NK-92 treated with Interleukin-12 subunit alpha and Interleukin-12 subunit beta, amount 100 ng/mL, for 24 hours (cell line): ENCODE measurements around the gene OGFRL1.
"Not testable (repeated sequence)": the region's sequence is repeated elsewhere in the genome, so short reads cannot be mapped to it uniquely, and the experiment has no call there.

Source experiments
- DNase-seq: peaks from one replicate; lab custom pipeline; 2025; lab: John Stamatoyannopoulos, UW

OGFRL1 gene

DNA sequence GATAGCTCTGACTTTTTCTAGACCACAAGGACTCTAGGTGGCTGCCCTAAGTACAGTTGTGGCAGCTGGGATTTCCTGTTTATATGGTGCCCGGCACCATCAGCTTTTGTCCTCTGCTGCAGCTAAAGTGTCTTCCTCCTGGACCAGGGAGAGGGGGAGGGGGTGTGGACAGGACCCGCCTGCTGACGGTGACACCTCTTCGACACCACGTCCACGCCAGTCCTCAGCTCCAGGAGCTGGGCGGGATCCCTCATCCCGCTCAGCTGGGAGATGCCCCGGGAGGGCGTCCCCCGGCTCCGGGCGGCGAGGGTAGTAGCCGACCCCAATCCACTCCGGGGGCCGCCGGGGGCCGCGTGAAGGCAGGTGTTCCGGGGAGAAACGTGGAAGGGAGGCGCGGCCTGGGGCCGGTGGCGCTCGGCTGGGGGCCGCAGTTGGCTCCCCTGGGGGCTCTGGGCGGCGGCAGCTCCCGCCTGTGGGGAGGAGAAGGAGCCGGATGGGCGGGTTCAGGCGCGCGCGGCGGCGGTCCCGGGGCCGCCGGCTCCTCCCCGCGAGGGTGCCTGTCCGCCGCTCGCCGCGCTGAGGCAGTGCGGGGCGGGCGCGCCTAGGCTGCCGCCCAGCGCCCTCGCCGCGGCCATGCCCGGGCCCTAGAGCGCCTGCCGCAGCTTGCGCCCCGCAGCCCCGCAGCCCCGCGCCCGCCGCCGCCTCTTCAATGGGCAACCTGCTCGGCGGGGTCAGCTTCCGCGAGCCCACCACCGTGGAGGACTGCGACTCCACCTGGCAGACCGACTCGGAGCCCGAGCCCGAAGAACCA lies at the start of gene OGFRL1:
OGFRL1 (plus strand) TSS at position 584 of the 811 bp plus-strand sequence; CDS start at position 710, 126 bp downstream.
- peak; percentile 69 for DNase-seq

DNA sequence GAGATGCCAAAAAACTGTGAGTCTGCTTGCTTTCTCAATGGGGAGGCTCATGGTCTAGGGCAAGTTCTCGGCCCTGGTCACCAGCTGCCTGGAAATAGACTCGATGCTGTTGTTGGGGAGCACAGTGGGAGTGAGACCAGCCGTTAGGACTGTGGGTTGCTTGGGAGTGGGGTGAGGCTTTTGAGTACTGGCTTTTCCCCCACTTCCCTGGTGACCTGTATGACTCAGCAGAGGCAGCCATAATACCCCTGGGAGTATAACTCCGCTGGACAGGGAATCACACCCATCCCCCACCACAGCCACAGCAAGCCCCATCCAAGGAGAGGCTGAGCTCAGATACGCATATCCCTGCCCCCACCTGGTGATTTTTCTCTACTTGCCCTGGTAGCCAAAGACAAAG lies 48.9 kb upstream of the OGFRL1 start:
- DNase-seq: no peak

DNA sequence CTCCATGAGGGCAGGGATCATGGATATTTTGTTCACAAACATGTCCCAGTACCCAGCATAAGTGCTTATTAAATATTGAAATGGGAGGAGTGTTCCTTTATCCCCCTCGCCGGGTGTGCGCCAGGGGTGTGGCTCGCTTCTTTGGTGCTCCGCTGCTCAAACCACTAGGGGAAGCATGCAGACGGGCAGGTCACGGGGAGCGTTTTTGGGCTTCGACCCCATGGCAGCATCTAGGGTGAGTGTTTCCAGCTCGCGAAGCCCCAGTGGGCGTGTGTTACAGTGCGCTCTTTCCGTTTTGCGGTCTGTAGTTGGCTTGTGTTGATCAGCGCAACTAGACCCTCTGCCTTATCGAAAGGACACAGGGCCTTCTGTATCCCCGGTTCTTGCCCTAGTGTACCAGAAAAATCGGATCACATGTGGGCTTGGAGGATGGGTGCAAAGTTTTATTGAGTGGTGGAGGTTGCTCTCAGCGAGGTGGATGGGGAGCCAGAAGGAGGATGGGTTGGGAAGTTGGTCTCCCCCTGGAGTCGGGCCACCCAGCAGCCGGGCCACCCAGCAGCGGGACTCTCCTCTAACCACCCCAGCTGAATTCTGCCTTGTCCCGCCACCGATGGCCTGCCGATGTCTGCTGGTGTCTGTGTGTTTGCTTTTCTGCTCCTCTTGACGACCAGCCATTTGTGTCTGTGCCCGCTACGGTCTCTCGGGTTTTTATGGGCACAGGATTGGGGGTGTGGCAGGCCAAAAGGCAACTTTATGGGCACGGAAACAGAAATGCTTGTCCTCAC lies 43.2 kb upstream of the OGFRL1 start:
- no peak for DNase-seq

DNA sequence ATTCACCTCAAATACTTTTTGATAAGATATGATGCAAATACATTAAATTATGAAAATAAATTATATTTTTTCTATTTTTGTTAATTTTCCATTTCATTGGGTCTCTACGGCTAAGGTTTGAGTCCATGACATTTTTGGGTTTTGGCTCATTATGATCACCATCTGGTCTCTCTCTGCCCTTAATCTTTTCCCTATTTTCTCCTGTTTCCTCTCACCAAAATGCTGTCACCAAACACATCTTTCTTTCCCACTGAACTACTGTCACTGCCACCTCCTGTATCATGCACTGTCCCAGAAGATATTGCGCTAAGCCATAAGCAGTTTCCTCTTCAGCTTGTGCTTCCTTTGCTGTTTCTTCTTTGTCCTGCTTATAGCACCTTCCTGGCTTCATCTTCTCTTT lies 42.0 kb upstream of the OGFRL1 start:
- no peak for DNase-seq

DNA sequence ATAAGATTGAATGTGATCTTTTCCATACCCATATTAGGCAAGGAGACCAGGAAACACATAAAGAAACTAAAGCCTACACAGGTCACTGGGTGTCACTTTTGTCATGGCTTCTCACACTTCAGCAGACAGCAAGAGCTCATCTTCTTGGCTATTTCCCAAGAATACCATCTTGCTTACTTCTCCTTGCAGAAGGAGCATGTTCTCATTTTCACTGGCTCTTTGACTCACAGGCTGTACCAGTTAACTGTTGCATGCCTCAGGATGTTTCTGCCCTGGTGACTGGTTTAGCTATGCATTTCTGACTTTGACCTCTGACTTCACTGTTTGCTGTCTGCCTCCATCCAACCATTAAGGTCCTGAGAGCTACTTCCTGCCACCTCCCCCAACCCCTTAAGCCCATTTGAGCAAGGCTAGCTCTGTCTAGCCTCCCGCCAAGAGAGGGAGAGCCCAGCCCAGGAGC lies 40.3 kb upstream of the OGFRL1 start:
- no peak for DNase-seq

DNA sequence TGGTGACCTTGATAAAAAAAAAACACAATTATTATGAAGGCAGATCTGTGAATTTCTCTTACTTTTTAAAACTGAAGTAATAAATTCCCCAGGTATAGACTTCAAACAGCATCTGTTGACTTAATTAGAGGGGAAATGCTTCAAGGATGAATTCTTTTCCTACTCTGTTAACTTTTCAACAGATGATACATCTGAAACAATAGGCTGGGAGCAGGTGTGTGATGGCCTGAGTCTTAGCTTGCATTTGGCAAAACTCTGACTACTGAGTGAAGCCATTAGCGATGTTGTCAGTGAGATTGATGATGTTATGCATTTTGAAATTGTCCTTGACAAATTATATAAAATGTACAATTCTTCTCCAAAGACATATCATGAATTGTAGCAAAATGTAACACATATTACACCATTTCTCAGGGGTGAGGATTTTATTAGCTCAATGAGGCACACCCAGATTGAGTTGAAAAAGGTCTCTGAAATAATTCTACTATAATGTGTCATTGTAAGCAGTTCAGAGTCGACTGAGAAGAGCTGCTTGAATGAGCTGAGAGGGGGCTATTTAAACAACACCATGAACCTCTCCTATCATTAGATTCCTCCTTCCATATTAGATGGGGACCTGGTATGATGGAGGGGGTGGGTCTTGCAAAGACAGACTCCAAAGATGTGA lies 39.6 kb upstream of the OGFRL1 start:
- no peak for DNase-seq

DNA sequence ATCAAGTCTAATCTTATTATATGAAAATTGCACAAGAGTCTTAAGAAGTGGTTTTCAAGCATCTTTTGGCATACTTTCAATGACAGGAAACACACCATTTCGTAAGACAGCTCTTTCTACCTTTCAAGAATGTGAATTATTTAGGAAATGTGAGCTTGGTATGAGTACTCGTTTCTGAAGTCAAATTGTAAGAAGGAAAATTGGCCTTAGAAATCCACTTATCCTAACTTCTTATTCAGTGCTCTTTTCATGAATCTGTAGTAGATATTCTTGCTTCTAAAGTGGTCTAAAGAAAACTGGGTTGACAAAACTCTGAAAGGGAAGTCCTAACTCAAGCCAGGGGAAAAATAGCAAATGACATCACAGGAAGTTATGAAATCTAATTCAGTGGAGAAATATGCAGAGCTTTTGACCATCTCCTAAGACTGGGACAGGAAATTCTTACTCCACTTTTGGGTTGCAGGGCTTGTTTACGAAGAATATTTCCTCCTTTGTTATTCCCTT lies 38.5 kb upstream of the OGFRL1 start:
- DNase-seq: no peak

DNA sequence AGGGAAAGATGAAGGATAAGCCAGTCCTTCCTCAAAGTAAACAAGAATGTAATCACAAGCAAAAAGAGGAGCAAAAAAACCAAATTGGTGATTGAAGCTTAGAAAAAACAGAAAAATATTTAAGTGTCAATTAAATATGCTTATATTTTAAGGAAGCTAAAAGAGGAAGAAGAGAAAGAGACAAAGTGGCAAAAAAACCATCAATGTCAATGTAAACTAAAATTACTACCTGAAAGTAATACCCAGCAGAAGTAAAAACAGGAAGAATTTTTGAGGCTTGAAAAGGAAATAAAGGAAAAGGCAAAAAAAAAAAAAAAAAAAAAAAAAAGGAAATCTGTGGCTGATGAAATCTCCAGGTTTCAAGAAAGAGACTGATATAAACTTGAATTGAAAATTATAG lies 36.2 kb upstream of the OGFRL1 start:
- DNase-seq: no peak

DNA sequence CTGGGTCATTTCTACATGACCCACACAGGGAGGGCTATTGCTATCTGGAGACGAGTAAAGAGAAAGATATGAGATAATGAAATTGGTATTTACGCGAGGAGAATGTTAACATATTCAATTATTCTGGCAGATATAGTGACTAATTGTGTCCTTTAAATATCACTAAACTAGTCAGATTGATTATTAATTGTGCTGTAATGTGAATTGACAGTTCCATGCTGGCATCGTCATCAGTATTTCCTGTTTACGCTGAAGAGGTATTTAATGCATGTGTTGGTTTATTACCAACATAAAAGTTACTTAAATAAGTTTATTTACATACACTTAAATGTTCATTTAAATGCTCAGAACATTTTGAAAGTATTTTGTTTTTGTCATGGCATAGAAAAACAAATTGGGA lies 35.7 kb upstream of the OGFRL1 start:
- DNase-seq: no peak

DNA sequence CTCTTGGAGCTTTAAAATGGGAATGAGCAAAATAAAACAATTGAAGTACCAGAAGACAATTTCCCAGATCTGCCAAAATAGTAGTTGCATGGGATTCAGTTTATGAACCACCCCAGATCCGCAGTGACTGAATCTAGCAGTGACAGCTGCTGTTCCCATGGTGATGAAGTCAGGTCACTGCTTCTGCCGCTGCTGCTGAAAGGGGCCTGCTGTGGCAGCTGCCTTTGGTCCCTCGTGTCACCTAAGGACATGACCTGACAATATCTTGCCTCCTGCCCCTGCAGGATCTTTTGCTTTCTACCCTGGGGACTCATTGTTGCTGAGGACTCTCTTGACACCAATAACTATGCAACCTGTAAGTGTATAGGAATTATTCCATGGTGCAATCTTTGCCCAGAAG lies 34.3 kb upstream of the OGFRL1 start:
- DNase-seq: no peak

DNA sequence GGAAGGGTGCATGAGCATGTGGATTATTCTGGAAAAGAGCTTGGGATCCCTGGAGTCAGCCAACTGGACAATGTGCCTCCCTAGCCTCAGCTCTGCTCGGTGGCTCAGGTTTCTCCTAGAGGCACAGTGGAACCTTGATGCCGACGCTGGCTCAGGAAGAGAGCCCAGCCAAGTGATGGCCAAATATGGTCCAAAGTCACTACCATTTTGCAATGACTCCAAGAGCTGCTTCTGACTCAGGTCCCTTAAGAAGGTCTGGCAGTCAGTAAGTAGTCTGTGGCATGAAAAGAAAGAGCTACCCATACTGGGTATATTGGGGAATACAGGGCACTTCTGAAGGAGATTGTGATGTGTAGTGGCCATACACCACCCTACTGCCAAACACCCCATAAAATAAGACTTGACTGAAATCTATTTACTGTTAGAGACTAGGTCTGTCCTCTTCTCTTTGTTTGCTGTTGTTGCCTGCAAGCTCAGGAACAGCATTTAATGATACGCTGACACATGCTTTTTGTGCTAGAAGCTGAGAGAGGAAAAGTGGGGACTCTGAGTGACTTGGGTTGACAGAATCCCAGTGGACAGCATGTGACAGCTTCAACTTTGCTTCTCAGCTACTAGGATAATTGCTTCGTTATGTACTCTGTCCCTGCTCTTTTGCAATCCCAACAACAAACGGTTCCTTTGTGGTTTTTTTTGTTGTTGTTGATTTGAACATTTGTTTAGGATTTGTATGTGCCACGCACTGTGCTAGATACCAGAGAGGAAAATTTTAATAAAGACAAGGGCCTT lies 30.3 kb upstream of the OGFRL1 start:
- no peak for DNase-seq

DNA sequence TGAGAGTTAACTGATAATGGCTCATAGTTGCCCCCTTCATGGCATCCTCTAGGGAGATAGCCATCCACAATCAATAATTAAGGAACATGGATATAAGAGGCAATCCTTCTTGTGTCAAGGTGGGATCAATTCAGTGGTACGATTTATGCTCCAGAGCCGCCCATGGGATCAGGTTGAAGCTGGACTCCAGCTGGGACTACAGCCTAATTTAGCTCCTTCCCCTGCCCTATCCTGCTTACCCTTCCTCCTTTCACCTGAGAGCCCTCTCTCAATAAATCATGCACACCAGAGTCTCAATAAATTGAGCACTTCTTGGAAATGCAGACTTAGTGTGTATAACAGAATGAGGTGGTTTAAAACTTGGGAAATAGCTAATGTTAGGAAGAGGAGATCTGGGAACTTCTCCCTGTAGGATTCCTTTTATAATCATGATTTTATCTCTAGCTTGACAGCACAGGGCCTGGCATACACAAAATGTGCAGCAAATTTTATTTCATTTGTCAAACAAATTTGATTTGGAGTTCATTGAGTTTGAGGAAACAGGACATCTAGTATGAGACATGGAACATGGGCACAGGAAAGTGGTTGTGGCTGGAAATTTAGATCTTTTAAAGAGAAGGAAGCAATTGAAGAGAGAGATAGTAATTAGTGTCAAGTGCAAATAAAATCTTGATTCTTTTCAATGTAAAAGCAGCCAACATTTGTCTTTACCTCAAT lies 28.6 kb upstream of the OGFRL1 start:
- DNase-seq: no peak

DNA sequence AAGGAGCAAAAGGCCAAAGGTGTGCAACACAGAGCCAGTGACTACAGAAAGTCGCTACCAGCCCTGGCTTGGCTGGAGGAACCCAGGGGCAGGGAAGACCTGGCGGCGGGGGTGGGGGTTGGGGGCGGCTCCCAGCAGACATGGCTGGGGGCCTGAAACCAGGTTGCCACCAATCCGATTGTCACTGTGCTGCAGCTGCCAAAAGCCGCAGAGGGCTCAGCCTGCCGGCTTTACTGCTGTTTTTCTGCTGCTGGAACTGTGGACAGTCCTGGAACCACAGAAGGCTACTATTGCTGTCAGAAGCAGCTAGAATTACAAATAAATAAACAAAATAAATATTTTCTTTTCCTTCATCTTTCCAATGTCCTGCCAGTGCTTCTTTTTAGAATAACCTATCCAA lies 25.7 kb upstream of the OGFRL1 start:
- no peak for DNase-seq

DNA sequence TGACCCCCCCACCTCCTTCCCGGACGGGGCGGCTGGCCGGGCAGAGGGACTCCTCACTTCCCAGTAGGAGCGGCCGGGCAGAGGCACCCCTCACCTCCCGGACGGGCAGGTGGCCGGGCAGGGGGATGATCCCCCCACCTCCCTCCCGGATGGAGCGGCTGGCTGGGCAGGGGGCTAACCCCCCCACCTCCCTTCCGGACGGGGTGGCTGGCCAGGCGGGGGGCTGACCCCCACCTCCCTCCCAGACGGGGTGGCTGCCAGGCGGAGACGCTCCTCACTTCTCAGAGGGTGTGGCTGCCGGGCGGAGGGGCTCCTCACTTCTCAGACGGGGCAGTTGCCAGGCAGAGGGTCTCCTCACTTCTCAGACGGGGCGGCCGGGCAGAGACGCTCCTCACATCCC lies 22.2 kb upstream of the OGFRL1 start:
- not testable (repeated sequence) for DNase-seq

DNA sequence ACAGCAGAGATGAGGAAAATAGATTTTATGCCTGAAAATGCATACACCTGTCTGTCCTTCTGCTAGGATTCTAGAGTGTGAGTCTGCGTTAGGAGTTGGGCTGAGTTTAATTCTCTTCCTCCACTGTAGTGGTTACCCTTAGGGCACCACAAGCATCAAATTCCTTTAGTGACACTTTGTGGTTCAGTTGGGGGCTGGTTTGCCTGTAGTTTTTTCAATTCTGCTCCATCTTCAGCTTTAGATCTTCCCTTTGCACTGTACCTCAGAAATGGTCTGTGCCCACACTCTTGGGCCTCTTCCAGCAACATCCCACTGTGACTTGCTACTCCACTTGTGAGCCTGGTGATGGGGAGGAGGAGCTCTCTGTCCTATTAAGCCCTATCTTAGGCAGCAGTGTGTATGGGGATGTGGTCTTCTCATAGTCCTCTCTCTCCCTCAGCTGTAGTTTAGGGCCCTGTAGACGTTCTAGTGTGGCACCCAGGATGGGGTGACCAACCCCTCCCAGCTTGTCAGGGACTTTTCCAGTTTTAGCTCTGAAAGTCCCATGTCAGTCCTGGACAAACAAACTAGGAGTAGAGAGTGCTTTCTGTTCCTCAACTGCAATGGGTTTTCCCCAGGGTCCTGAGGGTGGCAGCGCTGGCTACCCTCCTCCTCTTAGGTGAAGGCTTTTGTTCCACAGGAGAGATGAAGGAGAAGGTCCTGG lies 19.7 kb upstream of the OGFRL1 start:
- no peak for DNase-seq

DNA sequence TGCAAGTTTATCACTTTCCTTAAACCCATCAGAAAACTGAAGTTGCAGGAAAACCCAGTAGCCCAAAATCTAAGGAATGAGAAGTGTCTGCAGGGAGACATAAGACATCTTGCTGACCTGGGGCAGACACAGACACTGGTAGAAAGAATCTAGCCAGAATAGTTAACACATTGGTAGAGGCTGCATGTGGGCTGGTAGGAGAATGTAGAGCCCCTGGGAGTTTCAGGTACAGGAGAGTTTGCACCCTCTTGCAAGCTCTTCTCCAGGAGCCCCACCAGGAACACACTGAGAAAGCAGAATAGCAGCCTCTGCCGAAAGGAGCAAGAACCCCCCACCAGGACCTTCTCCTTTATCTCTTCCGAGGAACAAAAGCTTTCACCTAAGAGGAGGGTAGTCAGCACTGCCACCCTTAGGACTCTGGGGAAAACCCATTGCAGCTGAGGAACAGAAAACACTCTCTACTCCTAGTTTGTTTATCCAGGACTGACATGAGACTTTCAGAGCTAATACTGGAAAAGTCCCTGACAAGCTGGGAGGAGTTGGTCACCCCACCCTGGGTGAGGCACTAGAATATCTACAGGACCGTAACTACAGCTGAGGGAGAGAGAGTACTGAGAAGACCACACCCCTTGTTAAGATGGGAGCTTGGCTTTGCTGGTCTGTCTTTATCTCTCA lies 10.5 kb upstream of the OGFRL1 start:
- DNase-seq: no peak

DNA sequence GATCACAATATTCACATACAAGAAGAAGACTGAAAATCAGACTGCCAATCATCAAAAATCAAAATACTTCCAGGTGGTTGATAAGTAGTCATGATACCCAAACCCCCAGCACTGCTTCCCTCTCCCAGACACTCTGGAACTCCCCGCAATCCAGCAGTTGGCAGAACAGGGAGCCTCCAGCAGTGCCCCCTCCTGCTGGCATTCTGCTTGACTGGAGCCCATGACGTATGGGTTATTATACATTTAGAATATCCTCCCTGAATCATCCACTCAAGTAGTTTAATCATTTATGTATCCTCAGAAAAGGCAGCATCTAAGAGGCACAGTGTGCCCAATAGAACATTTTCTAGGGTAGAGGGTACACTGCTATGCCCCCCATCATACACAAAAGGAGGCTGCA lies 9.3 kb upstream of the OGFRL1 start:
- DNase-seq: no peak

DNA sequence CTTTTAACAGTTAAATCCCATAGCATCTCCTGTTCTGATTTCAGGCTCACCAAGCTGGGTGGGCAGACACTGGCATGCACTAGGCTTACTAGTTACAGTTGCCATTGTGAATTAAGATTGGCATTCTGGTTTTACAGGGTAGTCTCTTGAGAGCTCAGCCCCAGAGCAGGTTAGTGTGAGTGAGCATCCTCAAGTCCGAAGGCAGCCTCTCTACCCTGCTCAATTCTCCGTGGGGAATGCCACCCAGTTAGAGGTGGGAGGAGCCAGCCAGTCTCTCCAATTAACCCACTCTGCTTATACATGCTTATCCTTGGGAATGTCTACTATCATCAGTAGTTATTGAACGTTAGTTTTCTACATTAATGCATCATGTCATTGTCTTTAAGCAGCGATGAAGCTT lies 8.9 kb upstream of the OGFRL1 start:
- DNase-seq: no peak

DNA sequence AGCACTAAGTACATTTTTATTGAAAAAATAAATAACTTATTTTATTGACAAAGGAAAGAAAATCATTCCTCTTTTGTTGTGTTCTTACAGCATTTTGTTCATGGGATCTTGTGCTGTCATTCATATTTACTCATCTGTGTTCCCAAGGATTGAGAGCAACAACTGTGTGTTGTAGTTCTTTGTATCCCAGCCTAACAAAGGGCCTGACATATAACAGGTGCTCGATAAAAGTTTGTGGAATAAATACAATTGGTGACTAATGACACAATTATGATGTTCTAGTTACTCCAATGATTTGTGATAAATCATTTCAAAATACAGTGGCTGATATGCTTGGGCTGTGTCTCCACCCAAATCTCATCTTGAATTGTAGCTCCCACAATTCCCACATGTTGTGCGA lies 7.9 kb upstream of the OGFRL1 start:
- no peak for DNase-seq

DNA sequence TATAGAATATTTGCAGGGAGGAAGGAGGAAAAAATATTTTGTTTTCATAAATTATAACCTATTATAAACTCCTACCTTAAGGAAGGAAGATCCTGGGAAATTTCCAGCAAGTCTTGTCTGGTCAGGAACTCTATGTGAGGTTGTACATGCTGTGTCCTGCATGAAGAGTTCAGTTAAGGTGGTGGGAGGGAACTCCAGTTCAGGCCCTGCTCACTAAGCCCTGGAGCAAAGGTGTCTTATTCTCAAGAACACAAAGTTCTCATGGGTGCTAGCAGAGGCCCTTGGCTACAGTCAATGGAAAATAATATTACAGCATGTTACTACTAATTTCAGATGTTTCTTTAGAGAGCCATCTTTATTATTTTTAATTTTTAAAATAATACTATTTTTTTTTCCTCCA lies 3.8 kb upstream of the OGFRL1 start:
- no peak for DNase-seq
